ENCODE data around the gene YRDC.
A peak's percentile ranks its signal among the peaks of the same experiment; 100 is the strongest.

YRDC gene

DNA sequence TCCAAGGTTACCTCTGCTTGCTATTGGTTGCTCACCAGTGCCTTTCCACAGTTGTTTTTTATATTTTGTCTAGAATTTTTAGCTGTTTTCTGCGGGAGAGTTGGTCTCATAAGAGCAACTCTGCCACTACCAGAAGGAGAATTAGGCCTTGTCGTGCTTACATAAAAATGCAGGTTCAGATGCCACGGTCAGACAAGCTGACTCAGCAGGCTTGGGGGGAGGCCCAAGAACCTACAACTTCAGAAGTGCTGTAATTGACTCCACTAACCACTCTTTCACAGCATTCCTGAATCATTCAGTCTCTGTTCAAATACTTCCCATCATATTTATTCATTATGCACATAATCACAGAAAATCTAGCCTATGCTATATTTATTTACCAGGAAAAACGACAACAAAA lies 23.1 kb upstream of the YRDC start (continued):
- TF ChIP-seq, protein P1, sequence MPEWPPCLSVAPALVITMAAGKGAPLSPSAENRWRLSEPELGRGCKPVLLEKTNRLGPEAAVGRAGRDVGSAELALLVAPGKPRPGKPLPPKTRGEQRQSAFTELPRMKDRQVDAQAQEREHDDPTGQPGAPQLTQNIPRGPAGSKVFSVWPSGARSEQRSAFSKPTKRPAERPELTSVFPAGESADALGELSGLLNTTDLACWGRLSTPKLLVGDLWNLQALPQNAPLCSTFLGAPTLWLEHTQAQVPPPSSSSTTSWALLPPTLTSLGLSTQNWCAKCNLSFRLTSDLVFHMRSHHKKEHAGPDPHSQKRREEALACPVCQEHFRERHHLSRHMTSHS (tag by site-specific recombination; IDR thresholded peaks at IDR 0.05): no peak
- no peak for TF ChIP-seq ZNF114 (tag by site-specific recombination; IDR thresholded peaks at IDR 0.05)

DNA sequence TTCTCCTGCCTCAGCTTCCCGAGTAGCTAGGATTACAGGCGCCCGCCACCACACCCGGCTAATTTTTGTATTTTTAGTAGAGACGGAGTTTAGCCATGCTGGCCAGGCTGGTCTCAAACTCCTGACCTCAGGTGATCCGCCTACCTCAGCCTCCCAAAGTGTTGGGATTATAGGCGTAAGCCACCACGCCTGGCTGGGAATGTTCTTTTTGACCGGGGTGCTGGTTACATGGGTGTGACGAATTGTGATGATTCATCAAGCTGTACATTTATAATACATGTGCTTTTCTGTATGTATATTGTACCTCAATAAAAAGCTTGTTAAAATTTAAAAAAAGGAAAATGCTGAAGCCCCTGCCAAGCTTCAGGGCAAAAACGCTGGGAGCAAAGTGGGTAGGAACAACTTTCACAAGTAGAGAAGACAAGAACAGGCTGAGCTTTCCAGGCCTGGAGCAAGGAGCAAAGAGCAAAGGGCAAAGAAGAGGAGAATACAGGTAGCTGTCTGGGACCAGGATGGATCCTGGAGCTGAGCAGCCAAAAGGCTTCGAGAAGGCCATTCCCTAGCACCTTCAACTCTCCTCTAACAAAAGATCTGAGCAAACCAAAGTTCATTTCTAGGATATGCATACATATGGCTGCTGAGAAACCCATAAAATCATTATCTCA lies 20.5 kb upstream of the YRDC start:
- CTCF ChIA-PET: interaction anchor here (0.7 to 1.2 kb wide), 2 partner anchors 34 to 233 kb away, joined by 3 read pairs; partner anchors contain the start of gene GNL2
- Histone ChIP-seq H3K9me3 (ENCODE audit: control insufficient read depth, insufficient read depth, low read depth, low read length) (no peaks in the 10 kb centered on the region), H3K4me3 (ENCODE audit: low read depth, low read length) (no peak overlapping the region), H3K36me3 (ENCODE audit: control insufficient read depth in 2 of 2, insufficient read depth in 1 of 2, low read length in 2 of 2) (peaks cover 37 to 80% of the 10 kb centered on the region in 2 experiments), H3K27ac (ENCODE audit: extremely low read depth, low read depth, low read length) (no peak overlapping the region), H3K4me1 (ENCODE audit: control insufficient read depth, insufficient read depth, low read length) (no peaks in the 10 kb centered on the region)
- TF ChIP-seq, protein P2, sequence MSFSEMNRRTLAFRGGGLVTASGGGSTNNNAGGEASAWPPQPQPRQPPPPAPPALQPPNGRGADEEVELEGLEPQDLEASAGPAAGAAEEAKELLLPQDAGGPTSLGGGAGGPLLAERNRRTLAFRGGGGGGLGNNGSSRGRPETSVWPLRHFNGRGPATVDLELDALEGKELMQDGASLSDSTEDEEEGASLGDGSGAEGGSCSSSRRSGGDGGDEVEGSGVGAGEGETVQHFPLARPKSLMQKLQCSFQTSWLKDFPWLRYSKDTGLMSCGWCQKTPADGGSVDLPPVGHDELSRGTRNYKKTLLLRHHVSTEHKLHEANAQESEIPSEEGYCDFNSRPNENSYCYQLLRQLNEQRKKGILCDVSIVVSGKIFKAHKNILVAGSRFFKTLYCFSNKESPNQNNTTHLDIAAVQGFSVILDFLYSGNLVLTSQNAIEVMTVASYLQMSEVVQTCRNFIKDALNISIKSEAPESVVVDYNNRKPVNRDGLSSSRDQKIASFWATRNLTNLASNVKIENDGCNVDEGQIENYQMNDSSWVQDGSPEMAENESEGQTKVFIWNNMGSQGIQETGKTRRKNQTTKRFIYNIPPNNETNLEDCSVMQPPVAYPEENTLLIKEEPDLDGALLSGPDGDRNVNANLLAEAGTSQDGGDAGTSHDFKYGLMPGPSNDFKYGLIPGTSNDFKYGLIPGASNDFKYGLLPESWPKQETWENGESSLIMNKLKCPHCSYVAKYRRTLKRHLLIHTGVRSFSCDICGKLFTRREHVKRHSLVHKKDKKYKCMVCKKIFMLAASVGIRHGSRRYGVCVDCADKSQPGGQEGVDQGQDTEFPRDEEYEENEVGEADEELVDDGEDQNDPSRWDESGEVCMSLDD (tag by site-specific recombination; IDR thresholded peaks at IDR 0.05): no peak
- no peak for TF ChIP-seq ZNF2 (tag by site-specific recombination; IDR thresholded peaks at IDR 0.05)
- TF ChIP-seq ZNF707 (tag by site-specific recombination; IDR thresholded peaks at IDR 0.05): no peak
- TF ChIP-seq, protein P3, sequence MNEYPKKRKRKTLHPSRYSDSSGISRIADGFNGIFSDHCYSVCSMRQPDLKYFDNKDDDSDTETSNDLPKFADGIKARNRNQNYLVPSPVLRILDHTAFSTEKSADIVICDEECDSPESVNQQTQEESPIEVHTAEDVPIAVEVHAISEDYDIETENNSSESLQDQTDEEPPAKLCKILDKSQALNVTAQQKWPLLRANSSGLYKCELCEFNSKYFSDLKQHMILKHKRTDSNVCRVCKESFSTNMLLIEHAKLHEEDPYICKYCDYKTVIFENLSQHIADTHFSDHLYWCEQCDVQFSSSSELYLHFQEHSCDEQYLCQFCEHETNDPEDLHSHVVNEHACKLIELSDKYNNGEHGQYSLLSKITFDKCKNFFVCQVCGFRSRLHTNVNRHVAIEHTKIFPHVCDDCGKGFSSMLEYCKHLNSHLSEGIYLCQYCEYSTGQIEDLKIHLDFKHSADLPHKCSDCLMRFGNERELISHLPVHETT (tag by site-specific recombination; IDR thresholded peaks at IDR 0.05): no peak
- POLR2A ChIA-PET: no interaction called here

DNA sequence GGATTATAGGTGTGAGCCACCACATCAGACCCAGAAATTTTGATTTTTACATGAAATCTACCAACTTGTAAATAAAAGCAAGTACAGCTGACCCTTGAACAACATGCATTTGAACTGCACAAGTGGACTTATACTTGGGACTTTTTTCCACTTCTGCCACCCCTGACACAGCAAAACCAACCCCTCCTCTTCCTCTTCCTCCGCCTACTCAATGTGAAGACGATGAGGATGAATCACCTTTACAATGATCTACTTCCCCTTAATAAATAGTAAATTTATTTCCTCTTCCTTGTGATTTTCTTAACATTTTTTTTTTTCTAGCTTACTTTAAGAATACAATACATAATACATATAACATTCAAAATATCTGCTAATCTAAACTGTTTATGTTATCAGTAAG lies 17.5 kb upstream of the YRDC start:
- Histone ChIP-seq H3K4me3 (ENCODE audit: low read depth, low read length) (no peak overlapping the region), H3K36me3 (ENCODE audit: control insufficient read depth in 2 of 2, insufficient read depth in 1 of 2, low read length in 2 of 2) (peaks cover 28 to 80% of the 10 kb centered on the region in 2 experiments), H3K27ac (ENCODE audit: extremely low read depth, low read depth, low read length) (no peak overlapping the region), H3K4me1 (ENCODE audit: control insufficient read depth, insufficient read depth, low read length) (no peaks in the 10 kb centered on the region), H3K9me3 (ENCODE audit: control insufficient read depth, insufficient read depth, low read depth, low read length) (no peaks in the 10 kb centered on the region)
- ChIA-PET CTCF (interaction anchor here (0.6 to 0.7 kb wide), 3 partner anchors 9 to 34 kb away, joined by 3 read pairs; partner anchors contain the start of gene MTF1), POLR2A (no interaction called here)
- TF ChIP-seq, protein P4, sequence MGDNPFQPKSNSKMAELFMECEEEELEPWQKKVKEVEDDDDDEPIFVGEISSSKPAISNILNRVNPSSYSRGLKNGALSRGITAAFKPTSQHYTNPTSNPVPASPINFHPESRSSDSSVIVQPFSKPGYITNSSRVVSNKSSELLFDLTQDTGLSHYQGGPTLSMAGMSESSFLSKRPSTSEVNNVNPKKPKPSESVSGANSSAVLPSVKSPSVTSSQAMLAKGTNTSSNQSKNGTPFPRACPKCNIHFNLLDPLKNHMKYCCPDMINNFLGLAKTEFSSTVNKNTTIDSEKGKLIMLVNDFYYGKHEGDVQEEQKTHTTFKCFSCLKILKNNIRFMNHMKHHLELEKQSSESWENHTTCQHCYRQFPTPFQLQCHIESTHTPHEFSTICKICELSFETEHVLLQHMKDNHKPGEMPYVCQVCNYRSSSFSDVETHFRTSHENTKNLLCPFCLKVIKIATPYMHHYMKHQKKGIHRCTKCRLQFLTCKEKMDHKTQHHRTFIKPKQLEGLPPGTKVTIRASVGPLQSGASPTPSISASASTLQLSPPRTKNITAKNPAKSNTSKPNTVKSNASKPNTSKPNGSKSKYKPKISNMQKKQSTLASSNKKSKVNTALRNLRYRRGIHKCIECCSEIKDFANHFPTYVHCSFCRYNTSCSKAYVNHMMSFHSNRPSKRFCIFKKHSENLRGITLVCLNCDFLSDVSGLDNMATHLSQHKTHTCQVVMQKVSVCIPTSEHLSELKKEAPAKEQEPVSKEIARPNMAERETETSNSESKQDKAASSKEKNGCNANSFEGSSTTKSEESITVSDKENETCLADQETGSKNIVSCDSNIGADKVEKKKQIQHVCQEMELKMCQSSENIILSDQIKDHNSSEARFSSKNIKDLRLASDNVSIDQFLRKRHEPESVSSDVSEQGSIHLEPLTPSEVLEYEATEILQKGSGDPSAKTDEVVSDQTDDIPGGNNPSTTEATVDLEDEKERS (tag by site-specific recombination; IDR thresholded peaks at IDR 0.05): no peak
- TF ChIP-seq, protein P5, sequence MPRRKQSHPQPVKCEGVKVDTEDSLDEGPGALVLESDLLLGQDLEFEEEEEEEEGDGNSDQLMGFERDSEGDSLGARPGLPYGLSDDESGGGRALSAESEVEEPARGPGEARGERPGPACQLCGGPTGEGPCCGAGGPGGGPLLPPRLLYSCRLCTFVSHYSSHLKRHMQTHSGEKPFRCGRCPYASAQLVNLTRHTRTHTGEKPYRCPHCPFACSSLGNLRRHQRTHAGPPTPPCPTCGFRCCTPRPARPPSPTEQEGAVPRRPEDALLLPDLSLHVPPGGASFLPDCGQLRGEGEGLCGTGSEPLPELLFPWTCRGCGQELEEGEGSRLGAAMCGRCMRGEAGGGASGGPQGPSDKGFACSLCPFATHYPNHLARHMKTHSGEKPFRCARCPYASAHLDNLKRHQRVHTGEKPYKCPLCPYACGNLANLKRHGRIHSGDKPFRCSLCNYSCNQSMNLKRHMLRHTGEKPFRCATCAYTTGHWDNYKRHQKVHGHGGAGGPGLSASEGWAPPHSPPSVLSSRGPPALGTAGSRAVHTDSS (tag by site-specific recombination; IDR thresholded peaks at IDR 0.05): 0 out of 2 replicates have a peak, but pooled peaks have one; percentile 28
- TF ChIP-seq, protein P6, sequence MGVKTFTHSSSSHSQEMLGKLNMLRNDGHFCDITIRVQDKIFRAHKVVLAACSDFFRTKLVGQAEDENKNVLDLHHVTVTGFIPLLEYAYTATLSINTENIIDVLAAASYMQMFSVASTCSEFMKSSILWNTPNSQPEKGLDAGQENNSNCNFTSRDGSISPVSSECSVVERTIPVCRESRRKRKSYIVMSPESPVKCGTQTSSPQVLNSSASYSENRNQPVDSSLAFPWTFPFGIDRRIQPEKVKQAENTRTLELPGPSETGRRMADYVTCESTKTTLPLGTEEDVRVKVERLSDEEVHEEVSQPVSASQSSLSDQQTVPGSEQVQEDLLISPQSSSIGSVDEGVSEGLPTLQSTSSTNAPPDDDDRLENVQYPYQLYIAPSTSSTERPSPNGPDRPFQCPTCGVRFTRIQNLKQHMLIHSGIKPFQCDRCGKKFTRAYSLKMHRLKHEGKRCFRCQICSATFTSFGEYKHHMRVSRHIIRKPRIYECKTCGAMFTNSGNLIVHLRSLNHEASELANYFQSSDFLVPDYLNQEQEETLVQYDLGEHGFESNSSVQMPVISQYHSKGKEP (tag by site-specific recombination; IDR thresholded peaks at IDR 0.05): no peak
- TF ChIP-seq, protein P7, sequence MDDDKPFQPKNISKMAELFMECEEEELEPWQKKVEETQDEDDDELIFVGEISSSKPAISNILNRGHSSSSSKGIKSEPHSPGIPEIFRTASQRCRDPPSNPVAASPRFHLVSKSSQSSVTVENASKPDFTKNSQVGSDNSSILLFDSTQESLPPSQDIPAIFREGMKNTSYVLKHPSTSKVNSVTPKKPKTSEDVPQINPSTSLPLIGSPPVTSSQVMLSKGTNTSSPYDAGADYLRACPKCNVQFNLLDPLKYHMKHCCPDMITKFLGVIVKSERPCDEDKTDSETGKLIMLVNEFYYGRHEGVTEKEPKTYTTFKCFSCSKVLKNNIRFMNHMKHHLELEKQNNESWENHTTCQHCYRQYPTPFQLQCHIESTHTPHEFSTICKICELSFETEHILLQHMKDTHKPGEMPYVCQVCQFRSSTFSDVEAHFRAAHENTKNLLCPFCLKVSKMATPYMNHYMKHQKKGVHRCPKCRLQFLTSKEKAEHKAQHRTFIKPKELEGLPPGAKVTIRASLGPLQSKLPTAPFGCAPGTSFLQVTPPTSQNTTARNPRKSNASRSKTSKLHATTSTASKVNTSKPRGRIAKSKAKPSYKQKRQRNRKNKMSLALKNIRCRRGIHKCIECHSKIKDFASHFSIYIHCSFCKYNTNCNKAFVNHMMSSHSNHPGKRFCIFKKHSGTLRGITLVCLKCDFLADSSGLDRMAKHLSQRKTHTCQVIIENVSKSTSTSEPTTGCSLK (tag by site-specific recombination; IDR thresholded peaks at IDR 0.05): no peak
- TF ChIP-seq ZNF585B (tag by site-specific recombination; IDR thresholded peaks at IDR 0.05): no peak

Measured in HEK293 (cell line).